Lung microvascular endothelial cell (primary cell): ENCODE measurements around the gene RNF217. TPM values are rescaled to one million over a fixed set of nuclear protein-coding genes. Genes with fewer than 3 reads are reported as not detected.
"Not testable (repeated sequence)": the region's sequence is repeated elsewhere in the genome, so short reads cannot be mapped to it uniquely, and the experiment has no call there.

Experiments
- DNase-seq, 2 donors: peaks; one replicate each; pipeline versions ENCODE4 v3.0.0 to v3.0.0-alpha.2; 2010; ENCODE audit warnings: low read depth in 2 of 2
- total RNA-seq: library from RNA; depleted of rRNA; stranded (reverse); fragments of >200 nt; gene quantifications from 2 replicates; pipeline ENCODE4 v1.2.1, GENCODE V29; 2014

RNF217 gene
- total RNA-seq, 1 donor from 2014 or later, result 19.4 TPM

GRCh38 chr6:125013938-125014660, 51.9 kb downstream of the RNF217 start:
- DNase-seq, result peak; percentile 55 to 63

GRCh38 chr6:125014661-125014957, 52.4 kb downstream of the RNF217 start:
- no peak for DNase-seq

GRCh38 chr6:125015152-125015551, 52.9 kb downstream of the RNF217 start:
- DNase-seq, result no peak

- DNase-seq, result no peak
Measured at GRCh38 chr6:125018136-125018535, 55.9 kb downstream of the RNF217 start.

- DNase-seq, result no peak
Measured at GRCh38 chr6:125019281-125019680, 57.0 kb downstream of the RNF217 start.

- DNase-seq, result no peak
Measured at GRCh38 chr6:125019918-125020317, 57.7 kb downstream of the RNF217 start.

GRCh38 chr6:125020385-125020784, 58.1 kb downstream of the RNF217 start:
- DNase-seq, result no peak

GRCh38 chr6:125022391-125022989, 60.3 kb downstream of the RNF217 start:
- DNase-seq, result no peak

- no peak for DNase-seq
Measured at GRCh38 chr6:125025164-125025854, 63.1 kb downstream of the RNF217 start.

- no peak for DNase-seq
Measured at GRCh38 chr6:125027287-125027686, 65.0 kb downstream of the RNF217 start.

GRCh38 chr6:125030969-125031368, 68.7 kb downstream of the RNF217 start:
- no peak for DNase-seq

GRCh38 chr6:125031385-125031784, 69.1 kb downstream of the RNF217 start:
- DNase-seq, result no peak

GRCh38 chr6:125034929-125035328, 72.7 kb downstream of the RNF217 start:
- DNase-seq, result not testable (repeated sequence)

GRCh38 chr6:125036486-125036885, 74.2 kb downstream of the RNF217 start:
- not testable (repeated sequence) for DNase-seq

- DNase-seq, result no peak
Measured at GRCh38 chr6:125037827-125038226, 75.6 kb downstream of the RNF217 start.

- no peak for DNase-seq
Measured at GRCh38 chr6:125038925-125039324, 76.7 kb downstream of the RNF217 start.

GRCh38 chr6:125041740-125042459, 79.7 kb downstream of the RNF217 start:
- DNase-seq, result peak in 1 of 2 donors; percentile 53

GRCh38 chr6:125044066-125044465, 81.8 kb downstream of the RNF217 start:
- DNase-seq, result no peak

GRCh38 chr6:125044667-125045066, 82.4 kb downstream of the RNF217 start:
- DNase-seq, result no peak

- no peak for DNase-seq
Measured at GRCh38 chr6:125046107-125046925, 84.1 kb downstream of the RNF217 start.

GRCh38 chr6:125048274-125048673, 86.0 kb downstream of the RNF217 start:
- DNase-seq, result no peak
